Sigmoid colon (tissue), 3 donors: ENCODE results near the gene GALT.

Experiments
- POLR2A ChIP-seq, 2 donors: fragments of 450-650 bp; IDR thresholded peaks; one replicate each; pipeline ENCODE4 v1.6.1; 2016; ENCODE audit warnings: antibody characterized with exemption in 2 of 2, mild to moderate bottlenecking in 2 of 2, moderate library complexity in 2 of 2
- TF ChIP-seq, protein P1 (sequence below), 4 experiments: fragments of 450-650 bp in 3 of 4; fragments of 200-600 bp in 1 of 4; IDR thresholded peaks; one replicate each; pipeline ENCODE4 v1.5.1; 2016 to 2019; ENCODE audit warnings: antibody characterized with exemption in 4 of 4, mild to moderate bottlenecking in 3 of 4, moderate library complexity in 2 of 4

DNA sequence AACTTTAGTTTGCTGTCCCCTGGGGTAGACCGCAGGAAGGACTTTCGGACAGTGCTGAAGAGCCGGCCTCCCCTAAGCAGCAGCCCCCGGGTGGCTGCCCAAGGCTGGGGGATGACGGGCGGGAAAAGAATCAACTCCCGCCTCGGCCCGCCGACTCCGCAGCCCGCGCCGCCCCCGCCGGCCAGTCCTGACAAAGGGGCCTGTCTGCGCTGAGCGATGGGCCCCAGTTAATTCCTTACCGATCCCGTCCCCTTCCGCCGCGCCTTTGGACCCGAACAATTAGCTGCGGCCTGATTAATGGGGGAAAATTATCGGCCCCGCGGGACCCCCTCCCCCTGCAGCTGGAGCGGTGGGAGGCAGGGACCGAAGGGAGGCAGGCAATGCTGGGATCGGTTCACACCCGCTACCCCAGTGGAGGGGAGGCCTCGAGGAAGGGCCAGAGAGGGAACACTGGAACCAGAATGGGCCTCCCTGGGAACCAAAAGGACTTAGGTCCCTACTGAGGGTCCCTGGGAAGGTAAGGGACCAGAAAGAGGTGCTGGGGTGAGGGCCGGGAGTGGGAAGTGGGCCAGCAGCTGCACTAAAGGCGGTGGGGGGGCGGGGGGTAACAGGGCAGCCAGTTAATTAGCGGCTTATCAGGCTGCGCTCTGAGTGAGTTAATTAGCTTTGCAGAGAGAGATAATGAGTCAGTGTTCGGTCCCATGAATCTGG, 21.8 kb upstream of the GALT start:
- TF ChIP-seq, protein P1, sequence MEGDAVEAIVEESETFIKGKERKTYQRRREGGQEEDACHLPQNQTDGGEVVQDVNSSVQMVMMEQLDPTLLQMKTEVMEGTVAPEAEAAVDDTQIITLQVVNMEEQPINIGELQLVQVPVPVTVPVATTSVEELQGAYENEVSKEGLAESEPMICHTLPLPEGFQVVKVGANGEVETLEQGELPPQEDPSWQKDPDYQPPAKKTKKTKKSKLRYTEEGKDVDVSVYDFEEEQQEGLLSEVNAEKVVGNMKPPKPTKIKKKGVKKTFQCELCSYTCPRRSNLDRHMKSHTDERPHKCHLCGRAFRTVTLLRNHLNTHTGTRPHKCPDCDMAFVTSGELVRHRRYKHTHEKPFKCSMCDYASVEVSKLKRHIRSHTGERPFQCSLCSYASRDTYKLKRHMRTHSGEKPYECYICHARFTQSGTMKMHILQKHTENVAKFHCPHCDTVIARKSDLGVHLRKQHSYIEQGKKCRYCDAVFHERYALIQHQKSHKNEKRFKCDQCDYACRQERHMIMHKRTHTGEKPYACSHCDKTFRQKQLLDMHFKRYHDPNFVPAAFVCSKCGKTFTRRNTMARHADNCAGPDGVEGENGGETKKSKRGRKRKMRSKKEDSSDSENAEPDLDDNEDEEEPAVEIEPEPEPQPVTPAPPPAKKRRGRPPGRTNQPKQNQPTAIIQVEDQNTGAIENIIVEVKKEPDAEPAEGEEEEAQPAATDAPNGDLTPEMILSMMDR (IDR thresholded peaks at IDR 0.05), result no peak
- no peak for TF ChIP-seq POLR2A (IDR thresholded peaks at IDR 0.05)
